HG03571 (cell line): Measurements from ENCODE around the gene BOC.

Experiments used
- ATAC-seq: cut with Tn5 transposase; IDR thresholded peaks from one replicate; pipeline ENCODE4 v1.9.1; 2021; ENCODE audit not compliant: unreplicated experiment

Gene BOC

DNA sequence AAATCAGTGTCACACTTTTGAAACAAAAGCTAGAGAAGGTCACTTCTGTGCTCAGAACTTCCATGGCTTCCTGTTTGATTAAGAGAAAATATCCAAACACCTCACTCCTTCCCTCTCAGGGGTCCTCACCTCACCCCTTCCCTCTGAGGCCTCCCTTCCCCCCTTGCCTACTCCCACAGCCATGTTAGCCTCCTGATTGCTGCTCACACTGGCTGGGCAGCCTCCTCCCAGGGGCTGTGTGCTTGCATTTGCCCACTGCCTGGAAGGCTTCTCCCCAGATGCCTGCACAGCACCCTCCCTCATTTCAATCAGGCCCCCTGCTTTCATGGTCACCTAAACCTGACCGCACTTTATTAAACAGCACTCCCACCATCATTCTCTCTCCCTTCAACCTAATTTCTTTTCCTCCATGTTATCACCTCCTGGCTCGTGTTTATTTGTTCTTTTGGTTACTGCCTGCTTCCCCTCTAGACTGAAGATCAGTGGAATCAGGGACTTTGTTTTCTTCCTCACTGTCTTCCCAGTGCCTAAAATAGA lies 10.4 kb downstream of the BOC start:
- ATAC-seq: no peak

GRCh38 chr3:113222451-113223086 lies 11.2 kb downstream of the BOC start:
- ATAC-seq: no peak

DNA sequence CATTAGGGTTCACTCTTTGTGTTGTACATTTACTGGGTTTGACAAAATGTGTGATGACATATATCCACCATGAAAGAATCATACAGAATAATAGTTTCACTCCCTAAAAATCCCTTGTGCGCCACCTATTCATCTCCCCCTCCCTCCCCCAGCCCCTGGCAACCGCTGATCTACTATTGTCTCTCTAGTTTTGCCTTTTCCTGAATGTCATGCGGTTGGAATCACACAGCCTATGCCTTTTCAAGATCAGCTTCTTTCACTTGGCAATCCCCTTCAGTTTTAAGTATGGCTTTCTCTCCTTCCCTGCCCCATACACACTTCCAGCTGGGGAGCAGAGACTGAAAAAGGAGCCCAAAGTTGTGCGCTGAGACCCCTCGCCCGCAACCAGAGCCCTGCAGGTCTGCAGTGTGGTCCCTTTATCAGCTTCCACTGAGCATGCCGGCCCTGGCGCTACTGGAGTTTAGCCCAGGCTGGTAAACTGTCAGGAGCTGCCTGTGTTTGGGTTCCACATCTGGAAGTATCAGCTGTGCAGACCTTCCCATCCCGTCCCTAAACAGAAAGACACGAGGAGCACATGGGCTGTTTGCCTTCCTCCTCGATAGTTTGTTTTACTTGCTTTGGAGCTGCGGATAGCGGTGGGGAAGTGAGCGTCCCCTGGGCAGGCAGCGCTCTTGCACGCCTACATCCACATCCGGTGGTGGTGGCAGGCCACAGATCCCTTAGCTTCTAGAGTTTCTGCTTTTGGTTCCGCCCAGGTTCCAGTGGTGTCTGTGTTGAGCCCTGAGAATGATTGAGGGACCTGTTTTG lies 12.3 kb downstream of the BOC start:
- no peak for ATAC-seq

GRCh38 chr3:113225286-113225685 lies 13.9 kb downstream of the BOC start:
- no peak for ATAC-seq

DNA sequence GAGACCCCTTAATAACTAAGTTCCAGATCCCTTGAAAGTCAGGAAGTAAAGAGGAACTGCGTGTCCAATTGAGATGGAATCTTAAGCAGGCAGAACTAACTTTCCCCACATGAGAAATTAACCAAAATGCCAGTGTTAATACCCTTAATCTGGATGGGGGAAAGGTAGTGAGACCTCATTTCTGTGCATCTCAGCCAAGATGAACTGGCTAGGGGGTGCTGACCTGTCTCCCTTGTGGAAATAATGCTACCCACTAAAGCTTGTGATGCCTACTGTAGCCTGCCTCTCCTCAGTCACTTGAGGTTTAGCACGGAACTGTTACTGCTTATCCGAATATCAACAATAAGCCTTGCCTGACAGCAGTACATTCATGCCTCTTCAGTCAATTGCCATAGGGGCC lies 15.1 kb downstream of the BOC start:
- ATAC-seq: no peak

- no peak for ATAC-seq
These were observed 15.8 kb downstream of the BOC start for GRCh38 chr3:113227146-113227545.

DNA sequence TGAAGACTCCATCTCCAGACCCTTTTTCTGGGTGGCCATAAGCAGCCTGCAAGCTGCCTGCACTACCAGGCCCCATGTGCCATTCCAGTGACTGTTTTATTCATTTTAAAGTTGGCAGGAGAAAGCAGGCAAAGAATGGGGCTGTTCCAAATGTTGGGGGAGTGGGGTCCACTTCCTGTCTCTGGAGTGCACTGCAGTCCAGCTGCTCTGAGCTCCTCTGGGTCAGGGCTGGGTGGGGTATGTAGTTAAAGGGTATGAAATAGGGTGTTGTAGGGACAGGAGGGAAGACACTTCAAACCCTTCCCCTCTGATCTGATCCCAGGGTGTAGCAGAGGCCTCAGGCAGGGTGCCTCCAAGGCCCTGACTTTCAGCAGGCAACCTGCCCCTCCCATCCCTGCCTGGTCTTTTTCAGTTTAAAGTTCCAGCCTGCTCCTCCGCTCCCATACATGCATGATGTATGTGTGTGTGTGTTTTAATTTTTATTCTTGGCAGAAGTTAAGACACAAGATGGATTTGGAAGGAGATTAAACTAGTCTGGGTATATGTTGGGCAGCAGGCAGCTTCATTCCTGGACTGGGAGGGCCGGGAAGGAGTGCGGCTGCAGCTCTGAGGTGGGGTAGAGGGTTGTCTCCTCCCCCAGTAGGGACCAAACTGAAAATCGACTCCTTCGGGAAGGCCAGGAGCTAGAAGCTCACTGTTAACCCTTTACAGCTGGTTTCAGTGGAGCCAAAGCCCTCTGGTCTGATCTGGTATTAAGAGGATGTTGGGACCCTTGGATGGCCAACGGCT lies 17.3 kb downstream of the BOC start:
- no peak for ATAC-seq

- ATAC-seq: no peak
These were observed 20.0 kb downstream of the BOC start for GRCh38 chr3:113231391-113231790.

- no peak for ATAC-seq
These were observed 20.5 kb downstream of the BOC start for GRCh38 chr3:113231827-113232253.

DNA sequence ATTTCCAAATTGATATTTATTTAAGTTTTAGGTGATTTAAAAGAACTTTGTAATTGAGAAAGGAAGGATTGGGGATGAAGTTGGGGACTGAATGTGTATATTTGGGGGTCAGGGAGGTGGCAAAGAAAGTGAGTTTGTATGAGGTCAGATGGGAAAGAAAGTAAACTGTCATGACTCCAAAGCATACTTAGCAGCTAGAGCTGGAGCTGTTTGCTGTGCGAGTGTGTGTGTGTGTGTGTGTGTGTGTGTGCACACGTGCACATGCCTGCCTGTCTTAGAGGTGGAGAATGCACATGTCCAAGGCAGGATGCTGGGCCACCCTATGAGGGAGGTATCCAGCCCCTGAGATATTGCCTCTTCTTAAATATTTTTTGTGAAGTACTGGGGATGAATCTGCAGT lies 21.0 kb downstream of the BOC start:
- no peak for ATAC-seq

DNA sequence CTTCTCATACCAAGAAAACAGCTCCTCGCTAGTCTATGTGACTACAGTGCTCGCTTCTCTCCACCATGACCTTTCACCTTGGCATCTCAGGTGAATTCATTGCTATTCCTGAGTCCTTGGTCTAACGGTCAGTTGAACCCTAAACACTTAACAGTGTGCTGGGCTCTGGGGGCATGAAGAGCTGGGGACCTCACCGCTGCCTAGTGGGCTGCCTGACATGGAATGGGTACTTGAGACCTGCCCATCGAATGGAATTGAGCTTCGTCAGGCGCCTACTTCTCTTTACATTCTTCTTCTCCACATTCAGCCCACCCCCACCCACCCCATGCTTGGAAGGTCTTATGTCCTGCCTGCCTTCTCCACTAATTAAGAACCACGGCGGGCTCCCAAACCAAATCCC lies 22.1 kb downstream of the BOC start:
- ATAC-seq: no peak

DNA sequence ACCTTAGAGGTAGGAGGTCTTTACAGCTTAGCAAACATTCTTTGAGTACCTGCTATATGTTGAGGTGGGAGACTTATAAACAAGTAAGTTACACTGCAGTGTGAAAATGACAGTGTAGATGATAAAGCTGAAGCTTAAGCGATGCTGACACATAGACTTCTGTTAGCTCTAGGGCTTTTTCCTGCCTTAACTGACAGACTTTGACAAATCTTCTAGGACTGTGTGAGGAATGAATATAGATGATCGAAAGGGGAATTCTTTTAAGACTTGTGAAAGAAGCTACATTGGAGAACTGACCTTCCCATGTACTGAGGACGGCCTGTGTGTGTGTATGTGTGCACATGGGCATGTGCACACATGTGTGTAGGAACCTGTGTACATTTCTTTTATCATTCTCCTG lies 22.7 kb downstream of the BOC start:
- no peak for ATAC-seq

DNA sequence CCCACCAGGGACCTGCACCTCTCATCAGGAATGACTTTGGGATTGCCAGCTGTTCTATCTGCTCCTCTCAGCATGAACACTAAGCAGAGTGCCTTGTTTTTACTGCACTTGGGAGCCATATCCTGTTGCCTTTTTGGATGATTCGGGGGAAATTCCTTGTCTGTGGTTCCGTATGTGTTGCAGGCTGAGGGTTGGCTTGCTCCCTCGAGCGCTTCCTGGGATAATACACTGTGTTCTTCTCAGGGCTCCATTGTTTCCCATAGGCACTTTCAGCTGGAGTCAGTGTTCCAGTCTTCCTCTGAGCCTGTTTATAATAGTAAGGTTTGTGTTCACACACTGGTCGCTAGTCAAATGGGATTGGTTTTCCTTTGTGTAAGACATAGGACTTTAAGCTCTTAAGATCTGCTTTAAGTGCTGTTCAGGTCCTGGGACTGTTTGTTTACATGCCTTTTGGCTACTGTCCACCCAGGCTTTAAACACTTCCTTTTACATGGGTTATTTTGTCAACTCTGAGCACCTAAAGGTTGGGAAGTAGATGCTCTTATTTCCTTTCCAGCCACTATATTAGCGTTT lies 23.4 kb downstream of the BOC start:
- no peak for ATAC-seq

- ATAC-seq: no peak
These were observed 27.1 kb downstream of the BOC start for GRCh38 chr3:113238503-113238902.

DNA sequence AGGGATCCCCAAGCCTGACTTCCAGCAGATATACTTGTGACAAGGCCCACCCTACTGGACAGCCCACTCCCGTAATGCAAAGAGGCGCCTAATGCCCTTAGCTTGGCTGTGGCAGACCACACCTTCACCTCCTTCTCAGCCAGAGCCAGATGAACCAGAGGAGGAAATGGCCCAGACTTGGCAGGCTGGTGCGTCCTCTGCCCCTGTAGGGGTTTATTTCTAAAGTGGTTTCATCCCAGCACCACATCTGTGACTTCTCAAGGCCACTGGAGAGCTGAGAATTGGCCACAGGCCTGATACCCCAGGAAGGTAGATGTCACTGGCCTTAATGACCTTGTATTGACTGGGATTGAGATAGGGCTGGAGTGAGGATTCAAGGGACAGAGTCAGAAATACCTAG lies 29.5 kb downstream of the BOC start:
- no peak for ATAC-seq

DNA sequence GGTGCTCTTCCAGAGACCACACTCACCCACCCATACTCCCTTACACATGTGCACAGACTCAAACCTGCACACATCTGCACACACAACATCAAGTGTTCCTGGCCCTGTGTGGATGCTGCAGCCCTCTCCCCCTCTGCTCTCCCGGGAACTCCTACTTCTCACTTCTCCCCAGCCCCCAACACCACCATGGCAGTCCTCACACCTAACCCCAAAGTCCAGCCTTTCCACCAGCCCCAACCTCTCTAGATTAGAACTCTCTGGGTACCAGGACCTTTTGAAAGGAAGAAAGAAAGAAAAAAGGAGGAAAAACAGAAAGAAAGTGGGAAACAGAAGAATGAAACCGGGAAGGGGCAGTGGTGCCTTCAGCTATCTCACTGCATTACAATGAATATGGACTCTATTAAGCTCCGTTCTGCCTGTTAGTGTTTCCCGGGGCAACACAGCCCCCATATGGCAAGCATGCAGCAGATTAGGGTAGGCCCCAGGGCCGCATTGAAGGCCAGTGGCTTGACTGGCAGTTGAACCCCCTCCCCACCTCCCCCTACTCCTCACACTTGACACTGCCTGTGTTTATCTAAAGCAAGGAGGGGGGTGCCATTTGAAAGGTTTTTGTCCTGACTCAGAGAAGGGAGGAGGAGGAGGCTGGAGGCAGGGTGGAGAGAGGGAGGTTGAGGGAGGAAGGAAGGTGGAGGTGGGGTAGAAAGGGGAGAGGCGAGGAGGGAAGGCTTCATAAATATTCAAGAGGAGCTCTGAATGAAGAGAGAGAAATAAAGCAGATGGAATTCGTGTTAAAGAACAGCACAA lies 30.1 kb downstream of the BOC start:
- ATAC-seq: no peak

GRCh38 chr3:113242096-113242581 lies 30.8 kb downstream of the BOC start:
- no peak for ATAC-seq

DNA sequence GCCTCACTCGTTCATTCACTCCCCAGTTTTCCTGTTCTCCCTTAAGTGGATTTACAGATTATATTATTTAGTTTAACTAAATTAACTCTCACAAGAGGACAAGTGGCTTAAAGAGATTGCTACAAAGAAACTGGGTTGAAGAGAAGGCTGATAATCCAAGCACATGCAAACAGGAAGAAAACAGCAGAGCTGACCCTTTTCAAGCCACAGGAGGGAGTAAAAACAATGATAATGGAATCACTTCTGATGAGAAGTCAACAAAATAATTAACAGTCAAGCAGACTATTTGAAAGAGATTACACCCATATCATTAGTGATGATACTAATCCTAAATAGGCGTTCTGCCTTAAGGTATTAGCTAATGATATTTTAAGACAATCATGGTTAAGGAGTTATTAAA lies 31.7 kb downstream of the BOC start:
- ATAC-seq: no peak

- ATAC-seq: no peak
These were observed 32.5 kb downstream of the BOC start for GRCh38 chr3:113243846-113244245.

- no peak for ATAC-seq
These were observed 34.4 kb downstream of the BOC start for GRCh38 chr3:113245761-113246161.
